ENCODE results near the gene NAT8L.
"Not testable (repeated sequence)": the region's sequence is repeated elsewhere in the genome, so short reads cannot be mapped to it uniquely, and the experiment has no call there.

NAT8L gene

DNA sequence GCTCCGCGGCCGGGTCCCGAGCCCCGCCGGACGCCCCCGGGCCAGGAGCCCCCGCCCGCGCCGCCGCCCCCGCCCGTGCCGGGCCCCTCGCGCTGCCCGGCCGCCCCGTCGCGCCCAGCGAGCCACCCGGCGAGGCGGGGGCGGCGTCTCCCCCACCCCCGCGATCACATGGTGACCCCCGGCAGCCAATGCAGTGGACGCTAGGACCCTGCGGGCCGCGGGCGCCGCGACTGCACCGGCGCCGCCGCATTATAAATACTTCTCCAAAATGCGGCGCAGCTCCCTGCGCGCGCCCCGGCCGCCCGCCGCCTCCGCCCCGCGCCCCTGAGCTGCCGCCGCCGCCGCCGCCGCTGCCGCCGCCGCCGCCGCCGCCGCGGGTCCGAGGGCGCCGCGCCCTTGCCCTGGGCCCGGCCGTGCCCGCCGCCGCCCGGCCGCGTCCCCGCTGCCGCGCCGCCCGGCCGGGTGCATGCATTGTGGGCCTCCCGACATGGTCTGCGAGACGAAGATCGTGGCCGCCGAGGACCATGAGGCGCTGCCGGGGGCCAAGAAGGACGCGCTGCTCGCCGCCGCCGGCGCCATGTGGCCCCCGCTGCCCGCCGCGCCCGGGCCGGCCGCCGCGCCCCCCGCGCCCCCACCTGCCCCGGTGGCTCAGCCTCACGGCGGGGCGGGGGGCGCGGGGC, at the start of gene NAT8L:
TSS of gene NAT8L (plus strand) at position 282 of the 680 bp plus-strand sequence. CDS start at position 467, 185 bp downstream.
- DNase-seq (ENCODE audit: low read depth), result no peak

- DNase-seq (ENCODE audit: low read depth), result peak; percentile 28
These were observed 49.4 kb upstream of the NAT8L start for GRCh38 chr4:2009651-2010233.

GRCh38 chr4:2011583-2011982, 47.5 kb upstream of the NAT8L start:
- no peak for DNase-seq (ENCODE audit: low read depth)

GRCh38 chr4:2015008-2015407, 44.1 kb upstream of the NAT8L start:
- no peak for DNase-seq (ENCODE audit: low read depth)

DNA sequence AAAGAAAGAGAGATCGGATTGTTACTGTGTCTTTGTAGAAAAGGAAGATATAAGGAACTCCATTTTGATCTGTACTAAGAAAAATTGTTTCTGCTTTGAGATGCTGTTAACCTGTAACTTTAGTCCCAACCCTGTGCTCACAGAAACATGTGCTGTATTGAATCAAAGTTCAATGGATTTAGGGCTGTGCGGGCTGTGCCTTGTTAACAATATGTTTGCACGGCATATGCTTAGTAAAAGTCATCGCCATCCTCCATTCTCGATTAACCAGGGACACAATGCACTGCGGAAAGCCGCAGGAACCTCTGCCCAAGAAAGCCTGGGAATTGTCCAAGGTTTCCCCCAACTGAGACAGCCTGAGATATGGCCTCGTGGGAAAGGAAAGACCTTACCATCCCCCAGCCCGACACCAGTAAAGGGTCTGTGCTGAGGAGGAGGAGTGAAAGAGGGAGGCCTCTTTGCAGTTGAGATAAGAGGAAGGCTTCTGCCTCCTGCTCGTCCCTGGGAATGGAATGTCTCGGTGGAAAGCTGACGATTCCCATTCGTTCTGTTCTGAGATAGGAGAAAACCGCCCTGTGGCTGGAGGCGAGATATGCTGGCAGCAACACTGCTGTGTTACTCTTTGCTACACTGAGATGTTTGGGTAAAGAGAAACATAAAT, 37.6 kb upstream of the NAT8L start:
- not testable (repeated sequence) for DNase-seq (ENCODE audit: low read depth)

- no peak for DNase-seq (ENCODE audit: low read depth)
These were observed 34.4 kb upstream of the NAT8L start for GRCh38 chr4:2024683-2025082.

GRCh38 chr4:2025817-2026216, 33.3 kb upstream of the NAT8L start:
- DNase-seq (ENCODE audit: low read depth), result no peak

- DNase-seq (ENCODE audit: low read depth), result not testable (repeated sequence)
These were observed 32.0 kb upstream of the NAT8L start for GRCh38 chr4:2027120-2027519.

DNA sequence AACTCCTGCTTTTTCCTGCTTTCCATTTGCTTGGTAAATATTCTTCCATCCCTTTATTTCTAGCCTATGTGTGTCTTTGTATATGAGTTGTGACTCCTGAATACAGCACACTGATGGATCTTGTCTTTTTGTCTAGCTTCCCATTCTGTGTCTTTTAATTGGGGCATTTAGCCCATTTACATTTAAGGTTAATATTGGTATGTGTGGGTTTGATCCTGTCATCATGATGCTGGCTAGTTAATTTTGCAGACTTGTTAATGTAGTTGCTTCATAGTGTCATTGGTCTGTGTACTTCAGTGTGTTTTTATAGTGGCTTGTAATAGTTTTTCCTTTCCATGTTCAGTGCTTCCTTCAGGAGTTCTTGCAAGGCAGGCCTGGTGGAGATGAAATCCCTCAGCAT, 28.0 kb upstream of the NAT8L start:
- DNase-seq (ENCODE audit: low read depth), result not testable (repeated sequence)

DNA sequence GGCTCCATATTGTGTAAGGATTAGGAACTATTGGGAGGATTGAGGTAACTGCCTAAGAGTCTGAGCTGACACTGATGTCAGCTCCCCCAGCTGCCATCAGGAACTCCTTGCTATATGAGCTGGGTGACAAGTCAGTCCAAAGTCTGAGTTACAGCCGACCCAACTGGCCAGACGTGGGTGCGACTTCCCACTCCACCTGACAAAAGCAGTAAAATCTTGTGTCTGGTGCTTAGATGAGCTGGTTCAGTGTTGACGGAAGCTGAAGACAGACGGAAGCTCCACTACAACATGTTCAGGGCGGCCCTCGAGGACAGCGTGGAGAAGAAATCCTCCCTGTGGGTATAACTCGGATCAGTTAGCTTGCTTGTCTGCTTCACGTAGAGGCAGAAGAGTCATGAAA, 22.8 kb upstream of the NAT8L start:
- no peak for DNase-seq (ENCODE audit: low read depth)

GRCh38 chr4:2036866-2037265, 22.3 kb upstream of the NAT8L start:
- DNase-seq (ENCODE audit: low read depth), result no peak

DNA sequence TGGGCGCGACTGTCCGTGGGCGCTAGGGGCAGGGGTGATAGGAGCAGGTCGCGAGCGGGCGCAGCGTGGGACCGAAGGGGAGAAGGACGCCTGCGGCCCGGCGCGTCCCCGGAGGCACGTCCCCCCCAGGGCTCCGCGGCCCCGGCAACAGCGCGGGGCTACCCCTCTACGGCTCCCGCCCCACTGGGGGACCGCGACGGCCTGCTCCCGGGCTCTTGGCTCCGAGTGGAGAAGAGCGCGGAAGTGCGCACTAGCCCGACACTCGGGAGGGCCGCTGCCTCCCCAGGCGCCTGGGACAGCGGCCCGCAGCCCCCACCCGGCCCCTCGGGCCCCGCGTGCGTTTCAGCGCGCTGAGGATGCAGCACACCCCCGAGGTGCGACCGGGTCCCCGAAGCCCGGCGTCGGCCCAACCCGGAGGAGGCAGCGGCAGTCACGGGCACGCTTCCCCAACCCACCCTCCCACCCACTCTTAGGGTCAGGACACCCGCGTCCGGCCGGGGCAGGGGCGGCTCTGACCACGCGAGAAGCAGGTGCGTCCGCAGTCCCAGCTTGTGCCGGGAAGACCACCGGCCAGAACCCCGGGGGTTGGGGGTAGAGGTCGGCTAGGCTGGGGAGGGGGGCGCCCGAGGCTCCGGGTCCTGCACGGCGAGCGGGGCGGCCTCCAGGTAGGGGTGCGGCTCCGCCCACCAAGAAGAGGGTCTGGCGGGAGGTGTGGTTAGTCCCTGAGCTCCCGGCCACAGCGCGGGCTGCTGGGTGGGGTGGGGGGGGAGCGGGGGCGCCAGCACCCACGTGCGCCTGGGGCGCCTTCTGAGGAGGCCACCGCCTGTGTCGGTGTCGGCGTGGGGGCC, 18.5 kb upstream of the NAT8L start:
- DNase-seq (ENCODE audit: low read depth), result no peak

- DNase-seq (ENCODE audit: low read depth), result peak; percentile 75
These were observed 17.6 kb upstream of the NAT8L start for GRCh38 chr4:2041239-2042130.

DNA sequence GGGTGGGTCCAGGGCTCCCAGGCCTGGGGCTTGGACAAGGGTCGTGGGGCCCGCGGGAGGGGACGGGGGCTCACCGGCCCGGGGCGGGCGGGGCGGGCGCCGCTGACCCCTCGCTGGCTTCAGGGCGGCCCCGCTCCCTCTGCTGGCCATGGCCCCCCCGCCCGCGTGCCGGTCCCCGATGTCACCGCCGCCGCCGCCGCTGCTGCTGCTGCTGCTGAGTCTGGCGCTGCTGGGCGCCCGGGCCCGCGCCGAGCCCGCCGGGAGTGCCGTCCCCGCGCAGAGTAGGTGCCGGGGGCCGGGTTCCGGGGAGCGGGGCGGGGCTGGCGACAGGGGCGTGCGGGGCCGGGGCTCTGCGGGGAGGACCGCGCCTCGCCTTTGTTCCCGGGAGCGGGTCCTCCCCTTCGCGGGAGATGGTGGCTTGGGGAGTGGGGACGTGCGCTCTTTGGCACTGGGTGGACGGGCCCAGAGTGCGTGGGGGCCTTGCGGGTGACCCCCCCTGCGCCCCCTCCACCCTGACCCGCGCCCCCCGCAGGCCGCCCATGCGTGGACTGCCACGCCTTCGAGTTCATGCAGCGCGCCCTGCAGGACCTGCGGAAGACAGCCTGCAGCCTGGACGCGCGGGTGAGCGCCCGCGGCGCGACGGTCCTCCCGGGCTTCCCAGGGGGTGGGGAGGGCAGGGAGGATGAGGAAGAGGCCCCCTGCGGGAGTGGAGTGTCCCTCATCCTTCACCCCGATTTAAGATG, 16.8 kb upstream of the NAT8L start:
- DNase-seq (ENCODE audit: low read depth), result no peak

DNA sequence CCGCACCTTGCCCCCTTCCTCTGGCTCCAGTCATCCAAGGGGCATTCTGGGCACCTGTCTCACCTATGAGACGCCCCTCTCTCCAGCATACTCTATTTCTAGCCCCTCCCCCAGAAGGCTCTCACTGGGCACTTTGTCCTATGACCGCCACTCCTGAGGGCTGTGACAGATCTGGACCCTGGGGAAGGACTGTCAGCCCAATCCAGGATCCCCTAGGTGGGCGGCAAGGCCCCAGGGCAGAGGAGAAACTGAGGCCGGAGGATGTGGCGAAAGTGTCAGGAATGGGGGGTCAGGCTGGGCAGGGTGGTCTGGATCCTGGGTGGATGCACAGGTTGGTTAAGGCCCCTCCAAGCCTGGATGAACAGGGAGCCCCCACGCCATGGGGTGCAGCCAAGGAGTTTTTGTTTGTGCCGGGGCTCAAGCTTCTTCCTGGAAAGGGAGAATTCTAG, 16.2 kb upstream of the NAT8L start:
- DNase-seq (ENCODE audit: low read depth), result no peak

DNA sequence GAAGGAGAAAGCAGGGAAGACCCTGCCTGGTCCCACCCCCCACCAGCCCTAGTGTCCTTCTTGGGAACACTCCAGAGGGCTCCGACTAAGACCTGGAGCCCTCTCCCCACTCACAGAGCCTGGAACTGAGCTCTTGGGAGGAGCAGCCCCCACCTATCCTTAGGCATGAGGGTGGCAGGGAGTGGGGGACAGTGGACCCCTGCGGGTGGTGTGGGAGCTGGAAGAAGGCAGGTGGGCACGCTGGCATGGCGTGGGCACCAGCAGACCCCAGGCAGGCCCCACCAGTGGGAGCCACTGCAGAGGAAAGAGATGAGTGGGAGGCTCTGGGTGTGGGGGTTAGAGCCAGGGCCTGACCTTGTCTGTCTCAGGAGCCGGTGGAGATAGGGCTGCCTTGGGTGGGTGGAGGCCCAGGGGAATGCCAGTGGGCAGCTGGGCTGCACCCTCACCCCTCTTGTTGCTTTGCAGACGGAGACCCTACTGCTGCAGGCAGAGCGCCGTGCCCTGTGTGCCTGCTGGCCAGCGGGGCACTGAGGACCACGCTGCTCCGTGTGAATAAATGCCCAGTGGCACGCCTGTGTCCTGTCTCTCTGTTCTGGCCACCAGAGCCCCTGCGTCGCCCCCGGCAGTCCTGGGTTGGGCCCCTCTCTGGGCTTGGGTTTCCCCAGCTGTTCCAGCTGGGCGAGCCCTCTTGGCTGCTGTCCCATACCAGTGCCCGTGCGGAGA, 15.6 kb upstream of the NAT8L start:
- no peak for DNase-seq (ENCODE audit: low read depth)

DNA sequence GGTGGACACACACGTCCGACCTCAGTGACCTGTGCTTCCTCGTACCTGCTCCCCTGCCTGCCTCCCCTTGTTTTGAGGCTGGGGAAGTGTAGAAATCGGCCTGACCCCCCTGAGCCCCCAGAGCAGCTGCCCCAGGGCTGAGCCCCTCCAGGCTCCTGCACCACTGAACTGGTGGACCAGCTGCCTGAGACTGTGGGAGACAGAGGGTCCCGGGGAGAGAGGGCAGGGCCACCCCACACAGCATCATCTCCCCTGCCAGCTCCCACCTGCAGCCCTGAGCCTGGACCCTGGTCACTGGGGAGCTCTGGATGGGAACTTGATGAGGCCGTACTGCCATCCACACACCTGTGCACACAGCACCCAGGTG, 15.0 kb upstream of the NAT8L start:
- DNase-seq (ENCODE audit: low read depth), result no peak

GRCh38 chr4:2044542-2045517, 14.3 kb upstream of the NAT8L start:
- DNase-seq (ENCODE audit: low read depth), result no peak

GRCh38 chr4:2045518-2045951, 13.6 kb upstream of the NAT8L start:
- no peak for DNase-seq (ENCODE audit: low read depth)
